ENCODE results near the gene SCD5.

SCD5 gene

DNA sequence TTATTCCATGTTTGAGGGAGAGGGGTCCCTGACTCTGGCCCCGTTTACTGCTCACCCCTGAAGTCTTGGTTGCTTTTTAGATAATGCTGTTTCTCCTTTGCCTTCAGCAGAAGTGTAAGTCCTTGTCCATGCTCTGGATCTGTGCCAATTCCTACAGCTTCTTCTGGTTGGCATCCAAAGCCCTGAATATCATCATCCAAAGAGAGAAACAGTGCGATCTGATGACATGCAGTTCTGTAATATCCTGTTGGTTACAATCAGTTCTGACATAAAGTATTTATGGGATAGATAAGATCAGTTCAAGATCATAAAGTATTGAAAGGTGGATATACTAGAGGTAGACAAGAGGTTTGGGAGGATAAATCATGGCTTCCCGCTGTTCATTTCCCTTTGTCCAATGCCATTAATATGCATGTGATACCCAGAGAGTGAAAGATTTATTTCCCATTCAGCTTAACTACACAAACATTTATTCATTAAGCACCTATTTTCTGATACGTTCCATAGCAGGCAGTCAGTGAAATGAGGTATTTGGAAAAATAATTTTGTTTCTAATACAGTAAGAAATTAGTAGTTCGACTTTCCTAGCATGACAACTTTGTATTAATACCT lies 183.7 kb downstream of the SCD5 start:
- TF ChIP-seq, protein P1, sequence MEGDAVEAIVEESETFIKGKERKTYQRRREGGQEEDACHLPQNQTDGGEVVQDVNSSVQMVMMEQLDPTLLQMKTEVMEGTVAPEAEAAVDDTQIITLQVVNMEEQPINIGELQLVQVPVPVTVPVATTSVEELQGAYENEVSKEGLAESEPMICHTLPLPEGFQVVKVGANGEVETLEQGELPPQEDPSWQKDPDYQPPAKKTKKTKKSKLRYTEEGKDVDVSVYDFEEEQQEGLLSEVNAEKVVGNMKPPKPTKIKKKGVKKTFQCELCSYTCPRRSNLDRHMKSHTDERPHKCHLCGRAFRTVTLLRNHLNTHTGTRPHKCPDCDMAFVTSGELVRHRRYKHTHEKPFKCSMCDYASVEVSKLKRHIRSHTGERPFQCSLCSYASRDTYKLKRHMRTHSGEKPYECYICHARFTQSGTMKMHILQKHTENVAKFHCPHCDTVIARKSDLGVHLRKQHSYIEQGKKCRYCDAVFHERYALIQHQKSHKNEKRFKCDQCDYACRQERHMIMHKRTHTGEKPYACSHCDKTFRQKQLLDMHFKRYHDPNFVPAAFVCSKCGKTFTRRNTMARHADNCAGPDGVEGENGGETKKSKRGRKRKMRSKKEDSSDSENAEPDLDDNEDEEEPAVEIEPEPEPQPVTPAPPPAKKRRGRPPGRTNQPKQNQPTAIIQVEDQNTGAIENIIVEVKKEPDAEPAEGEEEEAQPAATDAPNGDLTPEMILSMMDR (IDR thresholded peaks at IDR 0.05) = no peak

DNA sequence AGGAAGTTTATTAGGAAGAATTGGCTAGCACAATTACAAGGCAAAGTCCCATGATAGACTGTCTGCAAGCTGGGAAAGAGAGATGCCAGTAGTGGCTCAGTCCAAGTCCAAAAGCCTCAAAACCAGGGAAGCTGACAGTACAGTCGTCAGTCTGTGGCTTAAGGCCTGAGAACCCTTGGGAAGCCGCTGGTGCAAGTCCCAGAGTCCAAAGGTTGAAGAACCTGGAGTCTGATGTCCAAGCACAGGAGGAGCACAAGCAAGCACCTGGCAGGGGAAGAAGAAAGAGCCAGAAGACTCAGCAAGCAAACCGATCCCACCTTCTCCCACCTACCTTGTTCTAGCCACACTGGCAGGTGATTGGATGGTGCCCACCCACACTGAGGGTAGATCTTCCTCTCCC lies 185.5 kb downstream of the SCD5 start:
- TF ChIP-seq, protein P1 (IDR thresholded peaks at IDR 0.05) = no peak

DNA sequence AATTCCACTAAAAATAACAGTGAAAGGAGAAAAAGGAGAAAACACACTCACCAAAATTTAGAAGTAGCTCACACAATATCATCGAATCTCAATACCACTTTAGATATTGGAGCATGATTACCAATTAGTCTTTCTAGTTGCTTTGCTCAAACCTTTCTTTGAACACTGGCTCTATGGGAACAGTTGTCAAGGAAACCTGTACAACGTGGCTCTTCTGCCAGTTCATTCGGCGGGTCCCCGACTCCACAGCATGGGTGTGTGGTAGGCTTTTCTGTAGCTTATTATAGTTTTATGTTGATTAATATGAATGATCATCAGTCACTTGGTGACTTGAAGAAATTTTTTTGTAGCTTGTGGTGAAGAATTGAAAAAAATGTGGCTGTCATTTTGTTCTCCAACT lies 186.6 kb downstream of the SCD5 start:
- TF ChIP-seq, protein P1 (IDR thresholded peaks at IDR 0.05) = no peak

DNA sequence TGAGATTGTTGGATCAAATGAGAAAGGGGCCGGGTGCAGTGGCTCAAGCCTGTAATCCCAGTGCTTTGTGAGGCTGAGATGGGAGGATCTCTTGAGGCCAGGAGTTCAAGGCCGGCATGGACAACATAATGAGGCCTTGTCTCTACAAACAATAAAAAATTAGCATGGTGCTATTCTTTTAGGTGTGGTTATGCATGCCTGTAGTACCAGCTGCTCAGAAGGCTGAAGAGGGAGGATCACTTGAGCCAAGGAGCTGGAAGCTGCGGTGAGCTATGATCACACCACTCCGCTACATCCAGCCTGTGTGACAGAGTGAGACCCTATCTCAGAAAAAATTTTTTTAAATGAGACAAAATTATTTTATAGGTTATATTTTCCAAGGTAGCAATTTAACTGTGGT lies 187.1 kb downstream of the SCD5 start:
- TF ChIP-seq, protein P1 (IDR thresholded peaks at IDR 0.05) = no peak

DNA sequence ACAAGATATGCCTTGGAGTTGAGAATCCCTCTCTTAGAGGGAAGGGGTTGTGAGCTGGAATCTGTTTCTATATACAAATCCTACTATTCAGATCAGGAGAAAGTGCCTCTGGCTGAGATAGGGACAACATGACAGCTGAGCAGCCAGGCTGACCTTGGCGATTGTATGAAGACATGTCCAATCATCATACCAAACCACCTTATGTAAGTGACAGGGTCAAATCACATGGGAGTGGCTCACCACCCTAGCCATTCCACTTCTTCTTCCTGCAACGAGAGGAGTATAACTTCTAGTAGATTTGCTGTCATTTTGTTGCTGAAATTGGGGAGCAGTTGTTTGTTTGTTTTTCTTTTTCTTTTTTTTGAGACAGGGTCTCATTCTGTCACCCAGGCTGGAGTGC lies 188.6 kb downstream of the SCD5 start:
- TF ChIP-seq, protein P1 (IDR thresholded peaks at IDR 0.05) = no peak

DNA sequence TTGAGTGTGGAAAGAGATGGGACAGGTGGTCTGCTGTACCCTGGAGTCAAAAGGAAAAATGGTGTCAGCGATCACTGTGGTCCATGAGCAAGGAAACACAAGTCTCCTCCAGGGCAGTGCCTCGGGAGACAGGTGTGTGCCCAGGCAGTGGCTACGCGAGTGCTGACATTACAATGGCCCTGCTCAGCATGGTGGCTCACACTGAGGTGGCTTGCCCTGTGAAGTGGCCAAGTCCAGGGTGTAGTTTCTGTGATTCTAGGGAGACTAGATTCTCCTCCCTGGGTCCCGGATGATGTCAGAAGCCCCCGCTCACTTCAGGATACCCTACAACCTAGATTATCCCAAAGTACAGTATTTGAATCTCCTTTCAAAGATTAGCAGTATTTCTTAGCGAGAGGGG lies 192.0 kb downstream of the SCD5 start:
- TF ChIP-seq, protein P1 (IDR thresholded peaks at IDR 0.05) = no peak

DNA sequence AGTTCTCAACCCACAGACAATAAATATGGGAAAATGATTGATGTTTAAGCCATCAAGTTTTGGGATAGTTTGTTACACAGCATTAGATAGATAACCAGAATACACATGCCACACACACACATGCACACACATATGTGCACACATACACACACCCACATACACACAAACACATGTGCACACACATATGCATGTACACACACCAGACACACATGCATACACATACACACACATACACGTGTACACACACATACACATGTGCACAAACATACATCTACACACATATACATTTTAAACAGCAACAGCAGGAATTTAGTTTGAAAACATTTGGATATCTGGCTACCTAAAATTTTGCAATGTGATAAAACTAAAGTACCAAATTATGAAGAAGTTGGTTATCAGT lies 194.1 kb downstream of the SCD5 start:
- TF ChIP-seq, protein P1 (IDR thresholded peaks at IDR 0.05) = no peak

Measured in LNCAP (cell line).